NT2/D1 (cell line): ENCODE measurements around the gene CPNE1.

Experiments used
- SUZ12 ChIP-seq: IDR thresholded peaks from 2 replicates; pipeline ENCODE4 v1.6.1; 2011; ENCODE audit not compliant: insufficient read length, insufficient read depth; ENCODE audit errors: extremely low read depth
- YY1 ChIP-seq: IDR thresholded peaks from 2 replicates; pipeline ENCODE4 v1.6.1; 2011; ENCODE audit not compliant: insufficient read length, insufficient read depth
- ZNF274 ChIP-seq: IDR thresholded peaks from 2 replicates; pipeline ENCODE4 v1.6.1; 2011; ENCODE audit warnings: mild to moderate bottlenecking, low read depth, low read length

GRCh38 chr20:35615667-35616464 is 48.8 kb downstream of the CPNE1 start, which contains the start of gene SPAG4:
- TF ChIP-seq ZNF274 (no peak), YY1 (no peak), SUZ12 (no peak)
